HG03565 (cell line): Measurements from ENCODE around the gene HAPLN3.

Experiments
- ATAC-seq: cut with Tn5 transposase; IDR thresholded peaks from one replicate; pipeline ENCODE4 v1.9.1; 2021; ENCODE audit warnings: mild to moderate bottlenecking, moderate library complexity; ENCODE audit not compliant: unreplicated experiment

Gene HAPLN3

GRCh38 chr15:88865498-88866099, 29.7 kb downstream of the HAPLN3 start:
- no peak for ATAC-seq

GRCh38 chr15:88864861-88865497, 30.4 kb downstream of the HAPLN3 start:
- ATAC-seq = no peak

GRCh38 chr15:88863412-88863811, 31.9 kb downstream of the HAPLN3 start:
- no peak for ATAC-seq

GRCh38 chr15:88860212-88860611, 35.1 kb downstream of the HAPLN3 start:
- no peak for ATAC-seq

- ATAC-seq = no peak
Observed at GRCh38 chr15:88859550-88859949, 35.8 kb downstream of the HAPLN3 start.

GRCh38 chr15:88858934-88859333, 36.4 kb downstream of the HAPLN3 start:
- no peak for ATAC-seq

- no peak for ATAC-seq
Observed at GRCh38 chr15:88852476-88852875, 42.9 kb downstream of the HAPLN3 start.

- ATAC-seq = no peak
Observed at GRCh38 chr15:88849376-88850072, 45.8 kb downstream of the HAPLN3 start.

GRCh38 chr15:88848203-88848602, 47.1 kb downstream of the HAPLN3 start:
- ATAC-seq = no peak

- ATAC-seq = no peak
Observed at GRCh38 chr15:88847144-88847543, 48.2 kb downstream of the HAPLN3 start.

- ATAC-seq = no peak
Observed at GRCh38 chr15:88845616-88846015, 49.7 kb downstream of the HAPLN3 start.

GRCh38 chr15:88844749-88845386, 50.5 kb downstream of the HAPLN3 start:
- ATAC-seq = no peak

GRCh38 chr15:88843334-88843733, 52.0 kb downstream of the HAPLN3 start:
- ATAC-seq = no peak

GRCh38 chr15:88842156-88842555, 53.2 kb downstream of the HAPLN3 start:
- no peak for ATAC-seq

- ATAC-seq = no peak
Observed at GRCh38 chr15:88841236-88841635, 54.1 kb downstream of the HAPLN3 start.

GRCh38 chr15:88839961-88840360, 55.4 kb downstream of the HAPLN3 start:
- ATAC-seq = no peak

GRCh38 chr15:88839146-88839545, 56.2 kb downstream of the HAPLN3 start:
- no peak for ATAC-seq

- ATAC-seq = no peak
Observed at GRCh38 chr15:88838667-88839066, 56.7 kb downstream of the HAPLN3 start.

GRCh38 chr15:88835646-88836045, 59.7 kb downstream of the HAPLN3 start:
- no peak for ATAC-seq

- no peak for ATAC-seq
Observed at GRCh38 chr15:88835119-88835518, 60.2 kb downstream of the HAPLN3 start.

- no peak for ATAC-seq
Observed at GRCh38 chr15:88834211-88834812, 61.0 kb downstream of the HAPLN3 start.
